ENCODE measurements around the gene NRDC.
"Not testable (repeated sequence)": the region's sequence is repeated elsewhere in the genome, so short reads cannot be mapped to it uniquely, and the experiment has no call there.

The NRDC gene

GRCh38 chr1:51840743-51841461 is 37.6 kb downstream of the NRDC start:
- no peak for DNase-seq

- DNase-seq: no peak
Measured at GRCh38 chr1:51840182-51840581, 38.3 kb downstream of the NRDC start.

GRCh38 chr1:51839094-51839493 is 39.4 kb downstream of the NRDC start:
- no peak for DNase-seq

- no peak for DNase-seq
Measured at GRCh38 chr1:51837243-51837642, 41.3 kb downstream of the NRDC start.

GRCh38 chr1:51833700-51834099 is 44.8 kb downstream of the NRDC start:
- DNase-seq: no peak

DNA sequence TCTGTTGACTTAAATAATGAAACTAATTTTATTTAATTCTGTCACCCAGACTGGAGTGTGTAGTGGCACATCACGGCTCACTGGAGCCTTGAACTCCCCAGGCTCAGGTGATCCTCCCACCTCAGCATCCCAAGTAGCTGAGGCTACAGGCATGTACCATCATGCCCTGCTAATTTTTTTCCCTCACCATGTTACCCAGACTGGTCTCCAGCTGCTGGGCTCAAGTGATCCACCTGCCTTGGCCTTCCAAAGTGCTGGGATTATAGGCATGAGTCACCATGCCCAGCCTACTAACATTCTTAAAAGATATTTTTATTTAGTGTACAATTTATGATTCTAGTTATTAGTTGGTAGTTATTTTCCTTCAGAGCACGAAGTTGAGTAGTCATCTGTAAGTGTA is 49.5 kb downstream of the NRDC start:
- DNase-seq: no peak

DNA sequence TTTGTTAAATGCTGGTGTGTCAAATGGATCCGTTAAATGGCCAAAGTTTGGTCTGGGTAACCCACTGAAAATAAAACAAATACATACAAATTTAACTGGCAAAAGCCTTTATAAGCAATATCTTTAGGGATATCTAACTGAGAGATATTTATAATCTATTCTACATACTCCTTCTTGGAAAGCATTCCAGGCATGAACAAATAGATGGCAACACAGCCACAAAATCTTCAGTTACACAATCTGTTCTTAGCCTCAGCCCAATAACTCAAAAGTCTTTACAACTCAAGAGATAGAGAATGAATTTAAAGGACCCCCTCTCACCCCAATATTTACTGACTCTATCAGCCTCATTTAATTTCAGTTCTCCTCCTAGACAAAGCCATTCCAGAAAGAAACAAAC is 58.7 kb downstream of the NRDC start:
- DNase-seq: no peak

GRCh38 chr1:51819021-51819420 is 59.5 kb downstream of the NRDC start:
- not testable (repeated sequence) for DNase-seq

GRCh38 chr1:51818487-51818886 is 60.0 kb downstream of the NRDC start:
- DNase-seq: no peak

DNA sequence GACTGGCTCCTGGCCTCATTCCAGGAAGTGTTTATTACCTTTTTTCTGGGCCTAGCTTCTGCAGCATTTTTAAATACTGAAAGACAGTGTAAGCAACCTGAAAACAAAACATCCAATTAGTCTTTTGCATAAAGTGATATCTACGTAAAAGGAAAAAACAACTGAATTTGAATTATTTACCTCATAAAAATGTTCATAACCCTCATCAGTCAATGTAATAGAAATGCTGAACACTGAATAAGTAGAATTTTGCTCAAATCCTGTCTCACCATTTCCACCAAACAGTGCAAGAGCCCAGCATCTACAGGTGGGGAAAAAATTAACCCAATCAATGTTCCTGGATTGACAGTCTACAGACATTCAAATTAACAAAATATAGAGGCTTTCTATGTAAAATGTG is 64.0 kb downstream of the NRDC start:
- no peak for DNase-seq

DNA sequence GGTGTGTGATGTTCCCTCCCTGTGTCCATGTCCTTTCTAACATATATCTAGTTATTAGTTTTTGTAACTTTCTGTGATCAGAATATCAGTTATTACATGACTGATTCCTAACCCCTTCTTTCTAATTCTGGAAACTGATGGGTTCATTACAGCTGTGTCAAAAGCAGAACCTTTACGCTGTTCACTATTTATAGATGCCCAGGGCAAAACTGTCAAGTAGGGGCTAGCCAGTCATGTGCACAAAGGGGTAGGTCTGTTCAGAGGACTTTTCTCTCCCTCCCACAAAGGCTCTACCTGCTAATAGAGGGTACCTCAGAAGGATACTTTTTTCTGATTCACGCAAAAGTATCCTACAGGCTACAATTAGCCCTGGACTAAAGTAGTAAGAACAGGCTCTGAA is 79.2 kb downstream of the NRDC start:
- DNase-seq: no peak

- no peak for DNase-seq
Measured at GRCh38 chr1:51794868-51795267, 83.7 kb downstream of the NRDC start.

- no peak for DNase-seq
Measured at GRCh38 chr1:51794260-51794659, 84.3 kb downstream of the NRDC start.

DNA sequence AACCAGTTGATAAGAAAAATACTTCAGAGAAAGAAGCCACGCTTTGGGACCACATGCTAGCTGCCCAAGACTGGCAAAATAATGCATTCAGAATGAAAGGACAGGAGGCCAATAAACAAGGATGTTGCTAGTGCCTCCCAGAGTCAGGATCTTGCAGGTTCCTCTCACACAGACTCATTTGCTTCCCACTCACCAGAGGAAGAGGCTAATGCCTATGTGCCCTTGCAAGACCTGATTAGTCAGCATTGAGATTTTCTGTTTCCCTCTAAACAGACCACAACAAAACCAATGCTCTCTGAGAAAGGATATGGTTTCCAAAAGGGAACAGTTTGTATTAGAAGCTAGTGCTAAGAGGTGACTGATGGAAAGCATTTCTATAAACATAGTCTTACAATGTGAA is 85.7 kb downstream of the NRDC start:
- DNase-seq: no peak

DNA sequence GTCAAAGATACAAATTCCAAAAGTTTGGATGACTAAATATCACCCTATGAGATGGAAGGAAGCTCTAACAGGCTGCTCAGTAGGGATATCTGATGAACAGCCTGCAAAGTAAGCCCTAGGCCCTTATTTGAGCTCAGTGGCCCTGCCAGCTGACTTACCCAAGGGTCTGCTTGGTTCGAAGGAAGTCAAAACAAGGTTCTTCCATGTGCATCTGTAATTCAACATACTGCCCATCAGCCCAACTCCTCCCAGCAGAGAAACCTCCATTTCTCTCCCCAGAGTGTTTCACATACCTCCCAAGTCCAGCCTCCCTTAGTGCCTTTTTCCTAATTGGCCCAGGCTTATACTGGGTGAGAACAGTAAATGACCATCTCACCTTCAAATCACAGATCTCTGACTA is 86.6 kb downstream of the NRDC start:
- DNase-seq: no peak

DNA sequence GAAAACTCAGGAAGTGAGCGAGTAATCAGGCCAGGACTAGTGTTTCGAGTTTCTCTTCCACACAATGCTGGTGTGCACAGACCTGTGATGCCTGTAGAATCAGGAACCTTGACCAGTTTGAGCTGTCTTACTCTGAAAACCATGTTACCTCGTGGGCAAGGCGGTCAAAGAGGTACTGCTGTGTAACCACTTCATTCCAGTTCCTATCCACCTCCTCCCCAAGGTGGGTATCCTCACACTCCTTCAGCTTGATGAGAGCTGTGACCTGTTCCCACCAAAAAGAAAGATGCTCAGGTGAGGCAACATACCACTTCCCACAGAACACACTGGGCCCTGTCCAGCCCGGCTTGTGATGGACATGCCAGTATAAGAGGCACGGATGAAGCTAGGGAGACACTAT is 88.1 kb downstream of the NRDC start:
- no peak for DNase-seq

GRCh38 chr1:51789342-51789741 is 89.2 kb downstream of the NRDC start:
- no peak for DNase-seq

- no peak for DNase-seq
Measured at GRCh38 chr1:51788938-51789337, 89.6 kb downstream of the NRDC start.

DNA sequence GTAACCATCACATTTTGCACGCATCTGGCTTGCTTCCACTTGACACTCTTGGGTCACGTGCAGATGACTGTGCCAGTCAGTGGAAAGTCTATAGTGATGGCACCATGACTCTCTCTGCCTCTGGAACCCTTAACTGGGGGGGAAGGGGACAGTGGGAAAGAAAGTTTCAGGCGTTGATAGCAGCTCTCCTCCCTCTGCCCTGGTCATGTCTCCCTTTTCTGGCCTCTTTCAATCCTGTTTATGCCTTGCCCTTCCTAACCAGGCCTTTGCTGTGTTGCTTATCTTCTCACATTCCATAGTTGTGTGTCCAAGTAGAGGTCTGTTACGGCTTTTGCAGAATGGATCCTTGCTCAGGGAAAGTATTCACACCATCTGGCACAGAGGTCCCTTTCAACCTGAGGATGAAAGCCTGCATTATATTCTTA is 93.5 kb downstream of the NRDC start:
- no peak for DNase-seq

DNA sequence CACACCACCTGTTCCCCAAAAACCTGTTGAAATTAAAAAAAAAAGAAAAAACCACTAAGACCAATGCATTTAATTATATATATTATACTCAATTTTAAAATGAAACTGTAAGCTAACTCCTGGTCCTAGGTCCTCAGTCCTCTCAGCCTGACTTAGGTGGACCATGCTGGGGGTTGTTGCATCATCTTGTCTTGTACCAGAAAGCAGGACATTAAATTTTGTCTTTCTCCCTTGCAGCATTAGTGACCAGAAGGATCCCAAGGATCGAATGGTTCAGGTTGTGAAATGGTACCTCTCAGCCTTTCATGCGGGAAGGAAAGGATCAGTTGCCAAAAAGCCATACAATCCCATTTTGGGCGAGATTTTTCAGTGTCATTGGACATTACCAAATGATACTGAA is 97.6 kb downstream of the NRDC start:
- DNase-seq: no peak

GRCh38 chr1:51776408-51776807 is 102.1 kb downstream of the NRDC start:
- no peak for DNase-seq

DNA sequence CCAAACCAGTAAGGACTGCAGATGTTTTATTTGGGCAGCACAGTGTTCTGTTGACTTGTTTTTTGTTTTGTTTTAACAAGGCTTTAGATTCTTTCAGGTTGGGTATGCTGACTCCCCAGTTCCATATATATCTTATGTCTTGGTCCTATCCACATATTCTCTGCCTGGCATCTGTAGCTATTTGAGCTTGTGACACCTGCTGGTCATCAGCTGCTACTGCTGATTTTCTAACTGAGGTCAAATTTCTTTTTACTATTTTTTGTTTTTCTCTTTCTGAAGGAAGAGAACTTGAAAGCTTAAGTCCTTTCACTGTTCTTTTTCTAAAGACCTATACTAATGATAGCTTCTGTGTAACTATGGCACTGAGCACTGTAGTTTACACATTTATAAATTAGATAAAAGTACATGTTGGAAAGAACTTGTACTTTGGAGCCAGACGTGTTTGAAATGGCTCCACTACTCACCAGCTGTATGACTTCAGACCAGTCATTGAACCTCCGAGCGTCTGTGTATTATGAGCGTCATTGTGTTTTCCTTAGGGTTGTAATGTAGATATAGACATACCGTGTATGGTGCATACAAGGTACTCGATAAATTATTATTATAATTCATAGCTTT is 109.4 kb downstream of the NRDC start:
- DNase-seq: no peak

DNA sequence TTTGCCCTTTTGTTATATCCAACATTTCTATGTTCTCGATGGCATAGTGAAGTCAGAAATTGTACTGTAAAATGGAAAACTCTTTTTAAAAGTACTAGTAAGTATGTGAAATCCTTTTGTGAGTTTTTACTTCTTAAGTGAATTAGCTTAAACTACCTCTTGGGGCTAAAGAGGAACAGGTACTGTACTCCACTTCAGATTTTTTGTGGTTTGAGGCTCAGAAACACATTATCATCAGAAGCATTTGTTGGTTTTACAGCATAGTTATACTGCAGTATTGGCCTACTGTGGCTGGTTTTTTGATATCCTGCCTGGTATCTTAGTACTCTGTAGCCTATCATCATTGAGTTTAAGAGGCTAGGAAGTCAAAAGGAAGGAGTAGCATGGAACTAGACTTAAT is 117.2 kb downstream of the NRDC start:
- DNase-seq: no peak

GRCh38 chr1:51760872-51761271 is 117.7 kb downstream of the NRDC start:
- no peak for DNase-seq

GRCh38 chr1:51758310-51758709 is 120.2 kb downstream of the NRDC start:
- DNase-seq: no peak

All from effector CD4-positive, alpha-beta T cell (primary cell).